Erythroblast (primary cell): ENCODE measurements around the gene NABP2.

ENCODE experiments used
- GATA1 ChIP-seq: IDR thresholded peaks from 2 replicates; pipeline ENCODE4 v1.6.1; 2011; ENCODE audit warnings: low read depth, mild to moderate bottlenecking, control low read depth, low read length, moderate library complexity
- POLR2A ChIP-seq: IDR thresholded peaks from 2 replicates; pipeline ENCODE4 v1.6.1; 2011; ENCODE audit warnings: mild to moderate bottlenecking, low read length

GRCh38 chr12:56258820-56259183 lies 34.7 kb downstream of the NABP2 start:
- TF ChIP-seq POLR2A (no peak), GATA1 (no peak)
